Upper lobe of right lung (tissue), 1 donor: ENCODE data around the gene SCGB1C2. TPM values are rescaled to one million over a fixed set of nuclear protein-coding genes. Genes with fewer than 3 reads are reported as not detected.

Source experiments
- ATAC-seq: fragments of 200-7000 bp; cut with Tn5 transposase; one replicate; pipeline ENCODE4 v1.9.1; 2020; ENCODE audit warnings: mild to moderate bottlenecking, moderate library complexity
- DNase-seq: peaks from one replicate; pipeline ENCODE4 v3.0.0-alpha.2; 2020
- H3K27ac ChIP-seq: fragments of 200-600 bp; one replicate; pipeline ENCODE4 v1.8.0; 2022
- H3K27me3 ChIP-seq: fragments of 200-600 bp; one replicate; pipeline ENCODE4 v1.8.0; 2022; ENCODE audit warnings: mild to moderate bottlenecking
- H3K36me3 ChIP-seq: fragments of 200-600 bp; one replicate; pipeline ENCODE4 v1.8.0; 2022
- H3K4me1 ChIP-seq: fragments of 200-600 bp; one replicate; pipeline ENCODE4 v1.8.0; 2022
- H3K4me3 ChIP-seq: fragments of 200-600 bp; one replicate; pipeline ENCODE4 v1.8.0; 2022; ENCODE audit warnings: mild to moderate bottlenecking
- H3K9me3 ChIP-seq: fragments of 200-600 bp; one replicate; pipeline ENCODE4 v1.8.0; 2022
- intact Hi-C: fragments of 100-400 bp; cut with DNase I; formaldehyde crosslinking; loops from one replicate; pipeline ENCODE4 v1.11.0; 2022
- total RNA-seq: library from RNA; stranded (reverse); fragmentation: NEBNext Ultra II Directional; extraction: Animal tissue kit (Norgen Biotek cat#: 25700); gene quantifications from one replicate; pipeline ENCODE4 v1.2.1, GENCODE V29; 2021
- TF ChIP-seq, protein P1 (sequence below): fragments of 200-600 bp; IDR thresholded peaks from one replicate; pipeline ENCODE4 v1.8.0; 2022; ENCODE audit warnings: antibody characterized with exemption
- donor health status: DM: no; HTN: yes; CAD: no; lungs with severe emphysema.

Gene SCGB1C2
- total RNA-seq, 1 donor from 2014 or later: not detected

DNA sequence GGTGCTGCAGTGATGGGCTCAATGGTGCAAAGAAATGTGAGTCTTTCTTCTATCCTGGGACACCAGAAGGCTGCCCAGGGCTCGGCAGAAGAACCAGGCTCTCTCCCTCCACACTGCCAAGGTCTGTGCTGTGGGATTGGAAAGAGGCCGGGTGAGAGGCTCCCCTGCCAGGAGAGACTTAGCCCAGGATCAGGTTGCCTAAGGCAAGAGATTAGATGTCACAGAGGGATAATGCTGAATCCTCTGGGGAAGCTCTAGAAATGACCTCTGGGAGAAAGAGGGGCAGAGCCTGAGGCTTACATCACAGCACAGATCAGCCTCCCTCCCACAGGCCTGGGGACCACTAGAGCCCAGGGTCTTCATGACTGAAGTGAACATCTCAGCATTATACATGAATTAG is 49.8 kb downstream of the SCGB1C2 start:
- TF ChIP-seq, protein P1, sequence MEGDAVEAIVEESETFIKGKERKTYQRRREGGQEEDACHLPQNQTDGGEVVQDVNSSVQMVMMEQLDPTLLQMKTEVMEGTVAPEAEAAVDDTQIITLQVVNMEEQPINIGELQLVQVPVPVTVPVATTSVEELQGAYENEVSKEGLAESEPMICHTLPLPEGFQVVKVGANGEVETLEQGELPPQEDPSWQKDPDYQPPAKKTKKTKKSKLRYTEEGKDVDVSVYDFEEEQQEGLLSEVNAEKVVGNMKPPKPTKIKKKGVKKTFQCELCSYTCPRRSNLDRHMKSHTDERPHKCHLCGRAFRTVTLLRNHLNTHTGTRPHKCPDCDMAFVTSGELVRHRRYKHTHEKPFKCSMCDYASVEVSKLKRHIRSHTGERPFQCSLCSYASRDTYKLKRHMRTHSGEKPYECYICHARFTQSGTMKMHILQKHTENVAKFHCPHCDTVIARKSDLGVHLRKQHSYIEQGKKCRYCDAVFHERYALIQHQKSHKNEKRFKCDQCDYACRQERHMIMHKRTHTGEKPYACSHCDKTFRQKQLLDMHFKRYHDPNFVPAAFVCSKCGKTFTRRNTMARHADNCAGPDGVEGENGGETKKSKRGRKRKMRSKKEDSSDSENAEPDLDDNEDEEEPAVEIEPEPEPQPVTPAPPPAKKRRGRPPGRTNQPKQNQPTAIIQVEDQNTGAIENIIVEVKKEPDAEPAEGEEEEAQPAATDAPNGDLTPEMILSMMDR: no peak
- DNase-seq (no peak), ATAC-seq (no peak)
- Histone ChIP-seq H3K4me1 (no peaks in the 10 kb centered on the region), H3K4me3 (no peak overlapping the region), H3K36me3 (no peaks in the 10 kb centered on the region), H3K27ac (no peak overlapping the region), H3K27me3 (peaks cover 4% of the 10 kb centered on the region), H3K9me3 (no peaks in the 10 kb centered on the region)
- intact Hi-C loops: no loop called here

Other genes with a start within 250 kb of the SCGB1C2 start
- 13.7 TPM for gene DOC2B, start 44.1 kb downstream of the SCGB1C2 start, total RNA-seq
- gene RPH3AL, start 215.2 kb downstream of the SCGB1C2 start, total RNA-seq: 33.3 TPM